Measurements from ENCODE around the gene LAMA4.

DNA sequence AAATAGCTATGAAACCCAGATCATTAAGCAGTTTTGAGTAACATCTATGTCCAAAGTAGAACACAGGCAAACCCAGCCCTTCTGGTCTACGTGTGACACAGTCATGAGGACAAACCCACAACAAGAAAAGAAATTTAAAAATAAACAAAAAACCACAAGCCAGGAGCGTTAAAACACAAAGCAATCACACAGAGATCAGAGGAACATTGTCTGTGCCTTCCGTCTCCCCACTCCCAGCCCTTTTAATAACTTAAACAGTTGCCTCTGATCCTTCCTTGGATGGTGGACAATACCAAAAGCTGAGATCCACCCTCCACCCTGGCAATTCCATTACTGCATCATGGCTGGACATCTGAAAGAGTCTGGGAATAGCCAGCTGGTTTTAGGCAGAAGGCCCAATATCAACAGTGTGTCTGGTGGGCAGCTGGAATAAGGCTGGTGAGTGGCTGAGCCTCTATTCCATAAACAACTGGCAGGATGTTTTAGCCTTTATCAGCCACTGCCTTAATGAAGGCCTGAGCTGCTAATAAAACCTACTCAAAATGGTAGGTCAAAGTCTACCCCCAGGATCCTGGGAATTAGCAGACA, 15.7 kb upstream of the LAMA4 start:
- TF ChIP-seq GATA2 (IDR thresholded peaks at IDR 0.05; ENCODE audit: low read depth, low read length) (no peak), GATA3 (IDR thresholded peaks at IDR 0.05; ENCODE audit: low read depth, low read length) (no peak)
